HL-60/S4 treated with phorbol 12-myristate 13-acetate at 8.2 ng/mL for 4 days and 3 days (cell line): ENCODE results near the gene CLDN9.

Source experiments
- in situ Hi-C: fragments of 300-500 bp; cut with MboI; formaldehyde crosslinking; loops from 2 replicates; pipeline ENCODE4 v1.15.0; 2022; ENCODE audit warnings: low sequenced_read_pairs

Gene CLDN9

GRCh38 chr16:3015865-3016521, 3.3 kb downstream of the CLDN9 start:
- in situ Hi-C loops, result no loop called here

- in situ Hi-C loops, result no loop called here
Measured at GRCh38 chr16:3017344-3017743, 4.6 kb downstream of the CLDN9 start.

GRCh38 chr16:3017794-3018506, 5.2 kb downstream of the CLDN9 start, which contains the start of gene CLDN6:
TSS of gene CLDN6 (minus strand) at chr16:3018183. CDS start at chr16:3016021, 2,162 bp downstream.
- in situ Hi-C loops, result no loop called here

- in situ Hi-C loops, result no loop called here
Measured at GRCh38 chr16:3019594-3020246, 7.0 kb downstream of the CLDN9 start.

- in situ Hi-C loops, result no loop called here
Measured at GRCh38 chr16:3020247-3020603, 7.5 kb downstream of the CLDN9 start, which contains the start of gene TNFRSF12A. TSS of gene TNFRSF12A (plus strand) at chr16:3020368. CDS start at chr16:3020398, 30 bp downstream.

- in situ Hi-C loops, result no loop called here
Measured at GRCh38 chr16:3020604-3021448, 8.1 kb downstream of the CLDN9 start.

GRCh38 chr16:3021449-3022207, 8.9 kb downstream of the CLDN9 start:
- in situ Hi-C loops, result no loop called here

GRCh38 chr16:3022208-3022683, 9.5 kb downstream of the CLDN9 start:
- in situ Hi-C loops, result no loop called here

- in situ Hi-C loops, result no loop called here
Measured at GRCh38 chr16:3022684-3023414, 10.1 kb downstream of the CLDN9 start.

- in situ Hi-C loops, result no loop called here
Measured at GRCh38 chr16:3023415-3023668, 10.6 kb downstream of the CLDN9 start.

GRCh38 chr16:3023669-3024478, 11.2 kb downstream of the CLDN9 start, which contains the start of the genes HCFC1R1 and THOC6:
TSS of gene HCFC1R1 (minus strand) at chr16:3023942. CDS start at chr16:3023941, 1 bp downstream.
TSS of gene THOC6 (plus strand) at chr16:3024035. CDS start at chr16:3024327, 292 bp downstream.
- in situ Hi-C loops, result no loop called here

GRCh38 chr16:3025032-3026002, 12.6 kb downstream of the CLDN9 start:
- in situ Hi-C loops, result no loop called here

- in situ Hi-C loops, result no loop called here
Measured at GRCh38 chr16:3026003-3026378, 13.3 kb downstream of the CLDN9 start.

- in situ Hi-C loops, result no loop called here
Measured at GRCh38 chr16:3026609-3027488, 14.1 kb downstream of the CLDN9 start.

- in situ Hi-C loops, result no loop called here
Measured at GRCh38 chr16:3027489-3027795, 14.7 kb downstream of the CLDN9 start.

GRCh38 chr16:3027983-3028715, 15.4 kb downstream of the CLDN9 start:
- in situ Hi-C loops, result no loop called here
